GM19328 (cell line): Measurements from ENCODE around the gene ARHGAP10.

Source experiments
- ATAC-seq: cut with Tn5 transposase; IDR thresholded peaks from one replicate; pipeline ENCODE4 v1.9.1; 2021; ENCODE audit warnings: mild to moderate bottlenecking, moderate library complexity; ENCODE audit not compliant: unreplicated experiment

ARHGAP10 gene

DNA sequence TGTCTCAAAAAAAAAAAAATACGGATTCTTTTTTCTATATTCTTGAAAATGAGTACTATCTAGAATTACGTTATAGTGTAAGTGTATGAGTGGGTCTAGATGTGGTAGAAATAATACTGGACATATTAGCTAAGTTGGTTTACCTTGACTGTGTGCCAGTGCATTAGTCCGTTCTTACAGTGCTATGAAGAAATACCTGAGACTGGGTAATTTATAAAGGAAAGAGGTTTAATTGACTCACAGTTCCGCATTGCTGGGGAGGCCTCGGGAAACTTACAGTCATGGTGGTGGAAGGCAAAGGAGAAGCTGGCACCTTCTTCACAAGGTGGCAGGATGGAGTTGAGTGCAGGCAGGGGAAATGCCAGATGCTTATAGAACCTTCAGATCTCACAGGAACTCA is 92.4 kb downstream of the ARHGAP10 start:
- ATAC-seq = no peak

DNA sequence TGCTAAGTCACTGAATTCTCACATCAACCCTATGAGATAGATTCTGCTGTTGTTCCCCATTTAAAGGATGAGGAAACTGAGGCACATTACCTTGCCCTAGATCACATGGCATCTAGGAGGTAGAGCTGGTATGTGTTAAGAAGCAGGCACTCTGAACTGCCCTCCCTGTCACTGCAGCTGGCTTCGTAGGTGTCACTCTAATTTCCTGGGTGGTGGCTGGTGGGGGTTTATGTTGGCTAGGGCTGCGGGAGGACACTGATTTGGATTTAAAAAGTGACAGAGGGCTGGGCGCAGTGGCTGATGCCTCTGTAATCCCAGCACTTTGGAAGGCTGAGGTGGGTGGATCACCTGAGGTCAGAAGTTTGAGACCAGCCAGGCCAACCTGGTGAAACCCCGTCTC is 93.0 kb downstream of the ARHGAP10 start:
- ATAC-seq = no peak

- ATAC-seq = no peak
Measured at GRCh38 chr4:147825451-147826287, 93.8 kb downstream of the ARHGAP10 start.

- ATAC-seq = no peak
Measured at GRCh38 chr4:147826288-147826646, 94.4 kb downstream of the ARHGAP10 start.

GRCh38 chr4:147828331-147828905 is 96.5 kb downstream of the ARHGAP10 start:
- ATAC-seq = no peak

GRCh38 chr4:147829401-147830101 is 97.7 kb downstream of the ARHGAP10 start:
- no peak for ATAC-seq

- ATAC-seq = no peak
Measured at GRCh38 chr4:147830102-147830463, 98.2 kb downstream of the ARHGAP10 start.

- no peak for ATAC-seq
Measured at GRCh38 chr4:147830987-147831386, 99.1 kb downstream of the ARHGAP10 start.

GRCh38 chr4:147831551-147832171 is 99.8 kb downstream of the ARHGAP10 start:
- ATAC-seq = no peak

- no peak for ATAC-seq
Measured at GRCh38 chr4:147833254-147833653, 101.4 kb downstream of the ARHGAP10 start.

GRCh38 chr4:147833741-147834140 is 101.9 kb downstream of the ARHGAP10 start:
- ATAC-seq = no peak

- no peak for ATAC-seq
Measured at GRCh38 chr4:147834480-147834879, 102.6 kb downstream of the ARHGAP10 start.

DNA sequence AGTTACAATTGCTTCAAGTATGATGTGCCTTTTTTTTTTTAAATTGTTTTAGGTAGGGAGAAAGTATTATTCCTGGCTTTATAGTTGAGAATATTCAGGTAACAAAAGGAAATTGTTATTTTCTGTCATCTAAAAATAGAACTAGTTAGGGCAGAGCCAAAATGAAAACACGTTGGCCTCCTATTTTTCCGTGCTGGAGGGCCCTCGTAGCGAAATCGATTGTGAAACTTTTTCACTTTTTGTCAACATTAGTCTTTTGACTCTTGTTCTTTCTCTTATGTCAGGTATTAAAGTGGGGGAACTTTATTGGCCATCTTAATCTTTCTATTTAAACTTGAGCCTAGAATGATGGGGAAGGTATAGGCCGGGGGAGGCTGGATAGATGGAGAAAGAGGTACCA is 104.9 kb downstream of the ARHGAP10 start:
- no peak for ATAC-seq

DNA sequence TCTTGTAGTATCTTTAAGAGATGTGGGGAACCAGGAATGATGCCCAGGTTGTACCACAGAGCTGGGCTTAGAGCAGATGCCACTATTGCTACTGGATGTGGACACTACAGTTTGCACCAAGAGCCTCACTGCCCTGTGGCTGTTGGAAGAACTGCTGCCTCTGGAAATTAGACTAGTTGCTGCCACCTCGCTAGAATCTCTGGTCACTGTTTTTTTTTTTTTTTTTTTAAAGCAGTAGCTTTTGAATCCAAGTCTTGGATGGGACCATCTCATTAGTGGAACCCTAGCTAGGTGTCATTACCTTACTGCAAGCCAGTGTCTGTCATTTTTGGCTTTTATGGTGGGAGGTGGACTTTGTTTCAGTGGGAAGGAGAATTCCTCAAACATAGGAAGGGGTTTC is 105.5 kb downstream of the ARHGAP10 start:
- no peak for ATAC-seq

- ATAC-seq = no peak
Measured at GRCh38 chr4:147837854-147838253, 106.0 kb downstream of the ARHGAP10 start.

DNA sequence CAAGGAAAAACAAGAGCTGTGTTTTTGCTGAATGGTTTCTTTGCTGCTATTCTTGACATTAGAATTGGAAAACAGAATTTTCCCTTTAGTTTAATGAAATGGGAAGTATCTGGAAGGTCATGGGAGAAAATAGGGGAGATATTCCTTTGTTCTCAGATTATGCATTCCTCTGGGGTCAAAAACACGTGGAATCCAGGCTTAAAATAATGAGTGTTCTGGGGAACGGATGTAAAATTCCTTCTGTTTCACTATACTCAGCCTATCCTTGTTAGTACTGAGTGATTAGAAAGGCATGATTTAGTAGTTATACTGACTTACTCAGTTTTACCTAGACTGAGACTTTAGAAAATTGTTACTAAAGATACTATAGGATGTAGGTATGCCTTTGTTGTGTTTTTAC is 107.3 kb downstream of the ARHGAP10 start:
- no peak for ATAC-seq

- no peak for ATAC-seq
Measured at GRCh38 chr4:147839663-147840062, 107.8 kb downstream of the ARHGAP10 start.

GRCh38 chr4:147840838-147841738 is 109.2 kb downstream of the ARHGAP10 start:
- ATAC-seq = no peak

GRCh38 chr4:147842573-147842972 is 110.7 kb downstream of the ARHGAP10 start:
- no peak for ATAC-seq

GRCh38 chr4:147843162-147843561 is 111.3 kb downstream of the ARHGAP10 start:
- ATAC-seq = no peak

GRCh38 chr4:147844781-147845180 is 112.9 kb downstream of the ARHGAP10 start:
- ATAC-seq = no peak
